NK-92 treated with Interleukin-12 subunit alpha and Interleukin-12 subunit beta, amount 100 ng/mL, for 24 hours (cell line): ENCODE measurements around the gene MLN.

Experiments used
- DNase-seq: peaks from one replicate; lab custom pipeline; 2025; lab: John Stamatoyannopoulos, UW

Gene MLN

GRCh38 chr6:33771146-33772081 lies 32.4 kb downstream of the MLN start:
- no peak for DNase-seq

- no peak for DNase-seq
These were observed 33.0 kb downstream of the MLN start for GRCh38 chr6:33770833-33771145.

GRCh38 chr6:33770124-33770832 lies 33.5 kb downstream of the MLN start:
- no peak for DNase-seq

GRCh38 chr6:33769248-33769821 lies 34.5 kb downstream of the MLN start:
- DNase-seq = no peak

GRCh38 chr6:33768644-33769120 lies 35.1 kb downstream of the MLN start:
- peak; percentile 64 for DNase-seq

GRCh38 chr6:33766921-33767907 lies 36.6 kb downstream of the MLN start:
- DNase-seq = no peak

- no peak for DNase-seq
These were observed 38.4 kb downstream of the MLN start for GRCh38 chr6:33765368-33765767.

- DNase-seq = no peak
These were observed 39.8 kb downstream of the MLN start for GRCh38 chr6:33764036-33764435.

GRCh38 chr6:33763483-33763882 lies 40.3 kb downstream of the MLN start:
- DNase-seq = no peak

- DNase-seq = no peak
These were observed 41.1 kb downstream of the MLN start for GRCh38 chr6:33762713-33763112.

GRCh38 chr6:33761922-33762629 lies 41.7 kb downstream of the MLN start:
- DNase-seq = peak; percentile 55

GRCh38 chr6:33761581-33761921 lies 42.3 kb downstream of the MLN start:
- DNase-seq = no peak

GRCh38 chr6:33759887-33760629 lies 43.7 kb downstream of the MLN start:
- no peak for DNase-seq

GRCh38 chr6:33758815-33759216 lies 45.0 kb downstream of the MLN start:
- no peak for DNase-seq

GRCh38 chr6:33757906-33758305 lies 45.9 kb downstream of the MLN start:
- no peak for DNase-seq

- DNase-seq = no peak
These were observed 46.7 kb downstream of the MLN start for GRCh38 chr6:33757113-33757512.

GRCh38 chr6:33756211-33756954 lies 47.4 kb downstream of the MLN start:
- DNase-seq = no peak

GRCh38 chr6:33755070-33755869 lies 48.5 kb downstream of the MLN start:
- DNase-seq = no peak

GRCh38 chr6:33754222-33754621 lies 49.6 kb downstream of the MLN start:
- no peak for DNase-seq
